Breast epithelium (tissue), 3 donors: ENCODE data around the gene GNLY.

Experiments
- CTCF ChIP-seq, 3 donors: fragments of 450-650 bp; IDR thresholded peaks; one replicate each; pipeline ENCODE4 v1.5.1; 2016 to 2017; ENCODE audit warnings: antibody characterized with exemption in 3 of 3, mild to moderate bottlenecking in 3 of 3, moderate library complexity in 3 of 3
- POLR2A ChIP-seq: fragments of 450-650 bp; IDR thresholded peaks from one replicate; pipeline ENCODE4 v1.6.1; 2016; ENCODE audit warnings: antibody characterized with exemption, mild to moderate bottlenecking, moderate library complexity

- no peak for TF ChIP-seq CTCF (IDR thresholded peaks at IDR 0.05)
- no peak for TF ChIP-seq POLR2A
These were observed 3.2 kb upstream of the GNLY start for GRCh38 chr2:85690932-85691331.
